Fibroblast of peridontal ligament (primary cell): ENCODE results near the gene AUNIP.
A peak's percentile ranks its signal among the peaks of the same experiment; 100 is the strongest.

Source experiments
- DNase-seq: peaks from one replicate; pipeline ENCODE4 v3.0.0-alpha.2; 2010; ENCODE audit errors: extremely low read depth

AUNIP gene, protein sequence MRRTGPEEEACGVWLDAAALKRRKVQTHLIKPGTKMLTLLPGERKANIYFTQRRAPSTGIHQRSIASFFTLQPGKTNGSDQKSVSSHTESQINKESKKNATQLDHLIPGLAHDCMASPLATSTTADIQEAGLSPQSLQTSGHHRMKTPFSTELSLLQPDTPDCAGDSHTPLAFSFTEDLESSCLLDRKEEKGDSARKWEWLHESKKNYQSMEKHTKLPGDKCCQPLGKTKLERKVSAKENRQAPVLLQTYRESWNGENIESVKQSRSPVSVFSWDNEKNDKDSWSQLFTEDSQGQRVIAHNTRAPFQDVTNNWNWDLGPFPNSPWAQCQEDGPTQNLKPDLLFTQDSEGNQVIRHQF

DNA sequence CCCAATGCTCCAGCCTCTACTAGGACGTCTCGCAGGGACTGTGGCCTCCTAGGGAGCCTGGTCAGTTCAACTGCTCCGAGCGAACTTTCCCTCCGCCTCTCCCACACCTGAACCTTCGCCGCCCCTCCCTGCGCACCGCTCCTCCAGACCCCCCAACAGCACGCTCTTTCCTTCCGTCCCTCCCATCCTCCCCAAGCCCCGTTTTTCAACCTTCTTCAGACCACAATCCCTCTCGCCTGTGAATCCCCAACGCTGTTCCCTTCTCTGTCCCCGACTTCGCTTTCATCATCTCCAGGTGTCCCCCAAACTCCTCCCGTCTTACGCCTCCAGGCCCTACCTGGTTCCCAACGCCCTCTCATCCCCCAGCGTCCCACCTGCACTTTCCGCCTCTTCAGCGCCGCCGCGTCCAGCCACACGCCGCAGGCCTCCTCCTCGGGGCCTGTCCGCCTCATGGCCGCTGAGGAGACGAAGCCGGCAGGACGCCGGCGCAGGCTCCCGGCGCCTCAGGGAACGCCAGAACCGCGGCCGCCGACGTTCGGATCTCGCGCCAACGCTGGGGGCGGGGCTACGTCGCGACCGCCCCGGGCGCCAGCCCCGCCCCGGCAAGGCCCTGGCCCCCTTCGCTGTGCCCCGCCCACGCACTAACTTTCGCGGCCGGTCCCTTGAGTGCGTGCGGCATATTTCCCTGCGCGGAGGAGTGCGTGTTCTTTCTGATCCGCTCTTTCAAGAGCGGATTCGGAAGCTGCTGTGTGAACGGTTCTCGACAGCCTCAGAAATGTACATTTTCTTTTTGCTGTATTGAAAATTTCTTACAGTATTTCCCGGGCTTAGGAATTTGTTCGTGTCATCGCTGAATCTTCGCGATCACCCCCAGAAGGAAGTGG is at the start of gene AUNIP:
TSS of gene AUNIP (minus strand) at position 552 of the 884 bp plus-strand sequence. CDS start at position 452, 100 bp downstream.
- DNase-seq, result peak; percentile 81

DNA sequence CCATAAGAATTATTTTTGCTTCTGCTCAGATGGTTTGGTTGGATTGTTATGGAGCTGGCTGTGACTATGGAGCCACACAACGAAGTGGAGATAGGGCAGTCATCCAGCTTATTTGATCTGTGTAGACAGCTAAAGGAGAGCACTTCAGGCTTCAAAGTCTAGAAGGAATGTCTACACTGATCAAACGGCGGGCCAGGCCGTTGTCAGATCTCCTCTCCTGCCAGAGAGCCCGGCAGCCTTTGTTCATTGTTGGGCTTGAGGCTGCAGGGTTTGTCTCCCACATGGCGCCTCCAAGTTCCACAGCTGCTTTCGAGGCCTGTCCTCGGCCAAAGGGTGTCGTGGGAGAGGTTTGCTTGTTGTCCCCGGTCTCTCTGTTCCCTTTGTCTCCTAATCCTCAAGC is 49.8 kb upstream of the AUNIP start:
- no peak for DNase-seq

DNA sequence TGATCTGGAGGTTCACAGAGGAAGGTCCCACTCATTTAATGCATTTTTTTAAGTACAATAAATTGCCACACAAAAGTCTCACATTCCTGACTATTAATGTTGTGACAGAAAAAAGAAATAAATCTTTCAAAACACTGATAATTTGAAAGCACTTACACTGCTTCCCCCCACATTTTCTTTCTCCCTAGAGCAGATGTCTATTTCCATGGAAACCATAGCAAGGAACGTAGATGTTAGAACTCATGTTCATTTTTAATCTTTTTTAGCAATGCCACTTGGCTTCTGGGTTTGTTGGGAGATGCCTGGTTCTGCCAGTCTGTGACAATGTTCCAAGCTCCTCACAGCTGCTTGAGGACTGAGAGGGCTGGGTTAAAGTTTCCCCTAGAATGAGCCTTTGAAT is 48.9 kb upstream of the AUNIP start:
- no peak for DNase-seq

DNA sequence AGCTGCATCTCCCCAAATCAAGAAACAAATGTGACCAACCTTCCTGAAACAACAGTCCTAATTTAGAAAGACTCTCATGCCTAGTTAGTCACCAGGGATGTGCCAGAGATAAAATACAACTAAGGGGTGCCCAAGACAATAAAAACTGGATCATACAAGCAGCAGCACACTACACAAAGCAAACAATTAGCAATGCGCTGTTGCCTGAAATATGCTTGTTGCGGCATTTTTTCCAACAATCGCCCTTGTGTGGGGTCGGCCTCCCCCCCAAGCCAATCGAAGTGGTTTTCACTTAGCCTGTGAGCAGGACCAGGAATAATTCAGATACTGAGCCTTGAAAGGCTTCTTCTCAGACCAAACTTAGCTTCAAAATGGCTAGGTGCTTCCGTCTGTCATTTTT is 48.3 kb upstream of the AUNIP start:
- no peak for DNase-seq

DNA sequence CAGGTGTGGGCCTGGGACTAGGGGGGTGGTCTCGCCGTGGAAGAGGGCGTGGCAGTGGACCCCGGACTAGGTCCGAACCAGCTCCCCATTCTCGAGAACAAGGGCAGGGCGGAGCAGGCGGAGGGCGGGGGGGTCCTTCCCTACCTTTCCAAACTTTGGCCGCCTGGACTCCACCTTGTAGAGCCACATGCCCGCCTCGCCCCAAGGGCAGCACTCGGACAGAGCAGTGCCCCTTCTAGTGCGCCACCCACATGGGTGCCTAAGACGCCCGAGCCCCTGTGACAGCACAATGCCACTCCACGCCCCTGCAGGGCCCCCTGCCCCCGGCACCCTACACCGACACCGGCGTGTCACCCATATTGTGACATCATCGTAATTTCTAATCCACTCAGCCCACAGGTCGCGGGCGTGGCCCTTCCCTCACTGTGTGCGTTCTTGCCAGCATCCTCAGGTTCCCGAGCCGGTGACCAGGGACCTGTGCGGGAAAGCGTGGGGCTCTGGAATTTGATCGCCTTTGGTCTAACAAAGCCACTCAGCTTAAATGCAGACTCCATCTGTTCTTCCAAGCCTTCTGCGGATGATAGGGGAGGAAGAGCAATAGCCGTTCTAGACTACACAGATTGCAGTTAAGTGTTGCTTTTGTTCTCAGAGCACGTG is 47.5 kb upstream of the AUNIP start:
- no peak for DNase-seq

DNA sequence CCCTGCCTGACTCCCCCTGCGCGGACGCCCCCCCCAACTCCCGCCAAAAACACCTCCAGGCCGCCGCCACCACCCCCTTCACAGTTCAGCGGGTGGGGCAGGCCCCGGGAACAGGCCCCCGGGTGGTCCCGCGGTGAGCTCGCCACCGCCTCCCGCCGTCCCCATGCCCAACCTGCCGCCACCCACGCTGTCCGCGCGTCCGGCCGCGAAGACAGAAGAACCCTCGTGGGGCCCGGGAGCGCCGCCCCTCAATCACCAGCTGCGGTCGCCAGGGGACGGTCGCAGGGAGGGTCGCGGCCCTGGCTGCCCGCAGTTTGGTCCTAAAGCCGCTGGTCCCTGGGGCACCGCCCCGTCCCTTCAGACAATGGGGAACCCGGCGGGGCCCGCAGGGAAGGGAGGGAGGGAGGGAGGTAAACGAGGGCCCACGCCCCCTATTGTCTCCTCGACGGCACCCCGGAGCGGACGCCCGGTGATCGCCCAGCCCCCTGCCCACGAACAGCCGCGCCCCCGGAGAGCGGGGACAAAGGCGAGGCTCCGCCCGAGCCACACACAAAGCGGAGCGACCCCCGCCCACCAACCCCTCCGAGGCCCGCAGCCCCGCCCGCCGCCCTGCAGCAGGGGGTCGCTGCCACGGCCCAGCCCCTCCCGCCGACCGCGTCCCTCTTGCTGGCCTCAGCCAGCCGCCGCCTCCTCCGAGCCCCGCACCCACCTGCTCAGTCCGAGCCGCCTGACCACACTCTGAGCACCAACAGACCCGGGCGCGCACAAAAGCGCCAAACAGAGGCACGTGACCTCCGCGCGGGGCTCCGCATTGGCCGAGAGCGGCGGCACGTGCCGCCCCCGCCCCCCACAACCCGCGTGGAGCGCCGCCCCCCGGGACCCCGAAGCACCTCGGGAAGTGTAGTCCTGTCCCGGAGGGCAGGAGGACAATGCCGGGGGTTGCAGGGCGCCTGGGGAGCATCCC is 46.7 kb upstream of the AUNIP start, which contains the start of gene STMN1:
TSS of gene STMN1 (minus strand) at position 740 of the 964 bp plus-strand sequence. CDS start 1,743 bp downstream, outside the sequence.
- peak; percentile 75 for DNase-seq

DNA sequence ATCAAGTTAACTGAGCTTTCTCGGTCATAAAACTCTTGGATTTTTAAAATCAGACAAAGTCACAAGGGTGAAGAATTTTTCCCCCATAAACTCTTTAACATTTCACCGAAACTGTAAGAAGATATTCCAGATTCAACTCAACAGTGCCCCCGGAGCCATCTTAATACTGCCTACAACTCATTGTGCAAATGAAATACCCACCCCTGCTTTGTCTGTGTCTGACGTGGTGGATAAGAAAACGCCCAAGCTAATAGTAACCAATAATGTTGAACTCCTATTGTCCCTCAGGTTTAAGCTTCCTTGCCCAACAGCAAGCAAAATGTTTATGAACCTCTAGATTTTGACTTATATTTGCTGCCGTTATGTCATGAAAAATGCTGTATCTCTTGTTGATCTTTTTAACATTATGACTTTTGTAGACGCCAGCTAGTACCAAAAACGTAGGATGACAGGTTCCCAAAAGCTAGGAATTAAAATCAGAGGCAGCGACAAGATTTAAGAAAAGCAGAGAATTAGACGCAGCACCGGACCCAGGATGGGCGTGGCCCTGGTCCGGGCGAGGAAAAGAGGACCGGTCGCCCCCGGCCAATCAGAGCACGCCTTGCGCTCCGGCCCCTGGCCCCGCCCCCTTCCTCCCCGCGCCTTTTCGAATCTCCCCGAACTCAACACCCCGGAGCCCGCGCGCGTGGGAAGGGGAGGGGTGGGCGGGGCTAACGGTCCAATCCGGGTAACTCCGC is 45.9 kb upstream of the AUNIP start:
- peak; percentile 81 for DNase-seq

DNA sequence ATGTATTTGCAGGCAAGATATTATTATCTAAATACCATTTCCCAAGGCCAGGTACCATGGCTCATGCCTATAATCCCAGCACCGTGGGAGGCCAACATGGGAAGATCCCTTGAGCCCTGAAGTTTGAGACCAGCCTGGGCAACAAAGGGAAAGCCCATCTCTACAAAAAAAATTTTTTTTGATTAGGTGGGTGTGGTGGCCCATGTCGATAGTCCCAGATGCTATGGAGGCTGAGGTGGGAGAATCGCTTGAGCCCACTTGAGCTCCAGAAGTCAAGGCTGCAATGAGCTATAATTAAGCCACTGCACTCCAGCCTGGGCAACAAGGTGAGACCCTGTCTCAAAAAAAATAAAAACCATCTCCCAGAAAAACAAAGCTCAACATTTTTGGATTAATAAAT is 44.7 kb upstream of the AUNIP start:
- DNase-seq, result no peak

DNA sequence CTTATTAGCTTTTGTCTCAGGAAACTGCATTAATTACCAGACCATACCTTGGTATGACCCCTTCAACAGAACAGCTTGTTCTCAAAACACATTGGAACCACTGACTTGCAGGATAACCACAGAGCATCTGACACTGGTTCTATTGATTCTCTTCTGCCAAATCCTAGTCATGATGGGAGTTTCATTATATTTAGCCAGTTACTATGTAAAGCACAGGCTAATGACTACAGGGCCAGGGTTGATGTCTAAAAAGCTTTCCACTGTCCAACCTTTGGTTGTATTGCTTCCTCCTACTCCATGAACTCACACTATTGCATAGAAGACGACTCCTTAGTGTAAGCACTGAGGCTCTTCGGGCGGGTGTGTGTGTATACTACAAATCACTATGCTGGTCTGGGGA is 43.2 kb upstream of the AUNIP start:
- DNase-seq, result peak; percentile 44

DNA sequence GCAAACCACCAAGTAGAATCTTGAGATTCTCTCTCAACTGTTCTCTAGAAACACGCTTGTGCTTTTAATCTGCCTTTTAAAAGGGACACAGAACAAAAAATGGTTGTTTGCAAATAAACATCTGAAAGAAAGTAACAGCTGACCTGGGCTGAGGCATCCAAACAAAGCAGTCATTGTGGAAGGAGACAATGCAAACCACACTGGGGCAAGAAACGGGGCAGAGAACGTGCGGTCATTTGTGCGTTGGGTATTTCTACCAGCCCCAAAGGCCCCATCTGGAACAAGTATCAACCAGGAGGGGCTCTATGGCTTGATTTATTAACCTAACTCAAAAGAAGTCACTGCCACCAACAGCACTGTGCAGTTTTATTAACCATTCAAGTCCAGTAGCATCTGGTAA is 41.0 kb upstream of the AUNIP start:
- no peak for DNase-seq

DNA sequence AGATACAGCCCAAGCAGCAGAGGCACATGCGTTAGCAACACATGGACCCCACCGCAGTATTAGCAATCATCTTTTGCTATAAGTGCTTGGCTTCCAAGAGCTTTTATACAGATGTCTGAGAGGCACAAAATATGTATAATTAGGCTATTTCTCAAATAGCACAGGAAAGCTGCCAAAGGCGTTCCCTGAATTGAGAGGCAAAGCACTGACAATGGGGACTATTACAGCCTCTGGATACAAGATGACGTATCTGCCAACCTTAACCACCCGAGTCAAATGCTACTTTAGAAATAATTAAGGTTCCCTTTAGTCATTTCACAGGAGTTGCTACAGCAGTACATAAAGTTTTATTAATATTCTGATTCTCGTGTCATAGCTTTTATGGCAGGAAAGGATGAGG is 40.5 kb upstream of the AUNIP start:
- no peak for DNase-seq

DNA sequence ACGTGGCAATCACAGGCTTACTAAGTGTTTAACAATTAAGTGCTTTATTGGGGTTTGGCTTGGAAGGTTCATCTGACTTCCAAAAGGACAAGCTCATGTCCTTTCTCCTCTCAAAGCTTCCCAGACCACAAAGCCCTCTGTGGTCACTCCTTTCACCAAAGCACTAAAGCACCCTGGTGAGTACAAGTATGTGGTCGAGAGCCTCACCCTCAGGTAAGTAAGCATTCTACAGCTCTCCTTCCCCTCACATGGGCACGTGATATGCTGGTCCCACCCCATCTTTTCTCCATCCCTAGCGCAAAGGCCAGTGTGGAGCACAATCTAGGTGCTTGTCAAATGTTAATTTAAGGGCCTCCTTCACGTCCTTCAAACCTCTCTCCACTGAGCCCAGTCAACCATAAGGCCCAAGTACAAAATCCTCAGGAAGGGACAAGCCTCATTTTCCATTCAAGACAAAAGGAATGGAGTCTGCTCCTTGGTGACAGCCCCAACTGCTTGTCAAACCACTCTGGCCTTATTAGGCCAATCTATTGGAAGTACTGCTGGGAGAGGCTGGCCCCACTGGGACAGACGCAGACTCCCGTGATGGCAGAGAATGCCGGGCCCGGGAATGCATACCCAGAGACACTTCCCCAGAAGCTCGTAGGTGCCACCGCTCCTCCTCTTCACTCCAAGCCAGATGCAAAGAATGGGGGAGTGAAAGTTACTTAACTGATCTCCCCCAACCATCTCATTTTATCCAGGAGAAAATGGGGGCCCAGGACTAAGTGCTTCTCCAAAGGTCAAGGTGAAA is 39.2 kb upstream of the AUNIP start:
- no peak for DNase-seq

DNA sequence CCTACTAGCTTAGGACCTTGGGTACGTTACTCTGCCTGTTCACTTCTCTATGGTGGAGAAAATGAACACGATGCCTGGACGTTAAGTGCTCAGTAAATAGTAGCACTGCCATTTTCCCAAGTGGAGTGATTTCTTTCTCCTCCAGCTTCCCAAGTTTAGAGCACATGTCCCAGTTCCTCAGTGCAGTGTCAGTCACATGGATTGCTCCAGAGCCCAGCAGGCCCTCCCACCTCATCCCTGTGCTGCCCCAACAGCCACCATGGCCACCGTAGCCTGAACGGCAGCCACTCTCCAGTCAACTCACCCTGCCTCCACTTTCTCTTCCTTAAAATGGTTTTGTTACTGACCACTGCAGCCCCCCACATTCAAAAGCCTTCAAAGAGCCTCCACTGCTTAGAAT is 38.5 kb upstream of the AUNIP start:
- DNase-seq, result no peak

DNA sequence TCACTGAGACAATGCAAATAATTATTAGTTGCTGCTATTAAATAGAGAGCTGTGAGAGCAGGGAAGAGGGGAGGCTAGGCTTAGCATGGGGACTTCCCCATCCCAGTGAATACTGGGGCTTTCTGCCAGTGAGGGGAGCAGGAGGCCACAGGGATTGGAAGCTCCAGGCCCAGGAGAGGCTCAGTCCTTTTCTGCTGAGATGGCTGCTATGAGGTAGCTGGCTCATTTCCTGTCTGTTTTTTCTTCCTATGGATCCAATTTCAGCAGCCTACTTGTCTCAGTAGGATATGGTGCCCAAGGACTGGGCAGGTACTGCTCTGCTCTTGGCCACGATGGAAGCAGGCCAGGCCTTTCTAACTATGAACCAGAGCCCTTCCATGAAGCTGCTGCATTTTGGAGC is 37.0 kb upstream of the AUNIP start:
- no peak for DNase-seq

DNA sequence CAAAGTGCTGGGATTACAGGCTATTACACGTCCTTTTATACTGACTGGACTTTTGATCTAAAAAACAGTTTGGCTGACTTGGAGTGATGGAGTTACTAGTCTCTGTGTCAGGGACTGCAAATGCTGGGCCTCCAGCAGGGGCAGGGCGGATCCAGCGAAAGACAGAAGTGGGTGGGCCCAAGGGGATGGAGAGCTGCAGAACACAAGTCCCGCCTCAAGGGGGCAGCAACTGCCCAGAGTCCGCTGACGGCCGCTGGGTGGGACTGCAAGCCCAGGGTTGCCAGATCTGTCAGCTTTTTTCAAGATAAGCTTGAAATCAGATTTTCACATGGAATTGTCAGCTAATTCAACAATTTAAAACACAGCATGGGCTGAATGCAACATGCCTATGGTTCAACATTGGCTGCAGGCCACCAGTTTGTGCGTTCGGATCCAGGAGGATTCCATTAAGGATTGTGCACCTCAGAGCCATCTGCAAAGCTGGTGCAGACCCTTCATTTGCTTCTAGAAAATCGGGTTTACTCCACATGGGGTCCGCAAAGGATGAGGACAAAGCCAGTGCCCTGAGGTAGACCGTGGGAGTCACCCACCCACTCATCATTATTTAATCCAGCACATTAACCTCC is 36.2 kb upstream of the AUNIP start:
- DNase-seq, result peak; percentile 95

DNA sequence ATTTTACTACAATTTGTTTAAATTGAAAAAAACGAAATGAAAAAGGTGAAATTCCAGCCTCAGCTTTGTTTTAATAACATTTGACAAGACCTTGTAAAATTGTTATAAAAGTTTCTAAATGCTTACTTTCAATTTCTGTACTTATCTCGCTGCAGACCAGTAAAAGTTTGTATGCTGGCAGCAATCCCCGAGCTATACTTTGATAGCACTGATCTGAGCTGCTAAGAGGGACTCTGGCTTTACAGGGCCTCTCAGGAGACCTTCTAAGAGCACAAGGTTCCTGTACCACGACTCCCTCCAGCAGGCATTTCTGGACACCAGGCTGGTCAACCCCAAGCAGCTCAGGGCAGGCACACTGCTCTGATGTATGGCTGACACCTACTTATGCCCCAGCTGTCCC is 33.9 kb upstream of the AUNIP start:
- no peak for DNase-seq

DNA sequence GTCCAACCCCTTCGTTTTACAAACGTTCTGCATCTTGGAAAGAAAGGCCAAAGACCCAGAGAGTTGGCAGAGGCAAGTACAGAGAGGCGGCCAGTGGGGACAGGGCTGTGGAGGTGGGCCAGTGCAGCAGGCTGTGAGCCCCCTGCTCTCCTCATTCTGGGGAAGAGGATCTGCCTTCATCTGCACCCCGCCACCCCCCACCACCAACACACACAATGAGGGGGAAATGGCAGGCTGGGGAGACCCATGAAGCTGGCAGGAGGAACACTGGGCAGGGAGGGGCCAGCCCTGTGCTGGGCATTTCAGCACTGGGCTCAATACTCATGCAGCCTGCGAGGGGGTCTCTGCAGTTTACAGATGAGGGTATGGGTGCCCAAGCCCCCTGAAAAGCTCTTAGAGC is 32.3 kb upstream of the AUNIP start:
- no peak for DNase-seq

DNA sequence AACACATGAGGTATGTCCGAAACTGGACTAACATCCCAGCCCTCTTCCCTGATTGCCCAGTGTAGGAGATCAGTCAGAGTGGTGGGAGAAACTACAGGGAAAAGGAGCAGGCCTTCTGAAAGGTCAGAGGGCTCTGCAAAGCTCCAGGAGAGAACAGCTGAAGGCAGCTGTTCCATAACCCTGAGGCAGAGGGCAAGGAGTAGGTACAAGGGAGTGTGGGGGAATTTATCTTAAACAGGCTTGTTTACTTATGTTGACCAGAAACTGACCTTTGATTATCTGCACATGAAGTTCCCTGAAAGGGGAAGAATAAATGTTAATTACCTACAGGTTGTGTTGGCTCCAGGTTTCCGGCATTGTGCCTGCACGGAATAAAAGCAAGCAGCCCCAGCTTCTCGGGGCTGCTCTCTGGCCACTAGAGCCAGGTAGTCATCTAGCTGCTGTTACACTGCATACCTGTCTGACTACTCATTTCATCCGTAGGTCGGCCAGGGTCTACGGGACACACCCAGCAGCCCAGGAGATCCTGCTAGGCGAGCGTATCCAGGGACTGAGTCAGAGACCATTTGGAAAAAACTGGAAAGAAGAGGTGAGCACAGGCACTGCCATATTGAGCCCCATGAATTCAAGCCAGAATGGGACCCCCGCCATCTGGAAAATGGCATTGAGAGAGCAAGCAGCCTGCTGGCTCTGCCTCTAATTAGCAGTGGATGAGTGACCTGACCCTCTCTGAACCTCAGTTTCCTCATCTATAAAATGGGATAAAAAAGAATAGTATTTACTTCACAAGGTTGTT is 31.2 kb upstream of the AUNIP start:
- DNase-seq, result no peak
